GM19193 (cell line): ENCODE results near the gene SUGCT.

Experiments
- POLR2A ChIP-seq: IDR thresholded peaks from 4 replicates; pipeline ENCODE4 v1.6.1; 2011; ENCODE audit not compliant: insufficient read depth, insufficient read length; ENCODE audit errors: extremely low read depth

Gene SUGCT

GRCh38 chr7:40551685-40552576 is 417.1 kb downstream of the SUGCT start:
- no peak for TF ChIP-seq POLR2A

DNA sequence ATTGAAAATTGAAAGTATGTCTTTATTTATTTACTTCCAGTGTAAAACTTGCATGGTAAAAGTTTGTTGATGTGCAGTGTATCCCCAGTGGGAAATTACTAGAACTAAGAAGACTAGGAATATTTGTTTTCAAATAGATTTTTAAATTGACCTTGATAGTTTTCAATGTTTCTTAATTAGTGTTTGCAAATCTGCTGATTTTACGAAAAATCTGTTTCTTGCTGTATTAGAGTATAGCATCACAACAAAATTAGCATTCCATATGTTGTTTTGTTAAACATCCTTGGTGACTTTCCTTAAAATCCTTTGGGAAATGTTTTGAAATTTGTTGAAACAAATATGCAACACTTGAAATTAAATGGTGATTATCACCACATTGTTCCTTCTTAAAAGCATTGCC is 425.9 kb downstream of the SUGCT start:
- TF ChIP-seq POLR2A = no peak

DNA sequence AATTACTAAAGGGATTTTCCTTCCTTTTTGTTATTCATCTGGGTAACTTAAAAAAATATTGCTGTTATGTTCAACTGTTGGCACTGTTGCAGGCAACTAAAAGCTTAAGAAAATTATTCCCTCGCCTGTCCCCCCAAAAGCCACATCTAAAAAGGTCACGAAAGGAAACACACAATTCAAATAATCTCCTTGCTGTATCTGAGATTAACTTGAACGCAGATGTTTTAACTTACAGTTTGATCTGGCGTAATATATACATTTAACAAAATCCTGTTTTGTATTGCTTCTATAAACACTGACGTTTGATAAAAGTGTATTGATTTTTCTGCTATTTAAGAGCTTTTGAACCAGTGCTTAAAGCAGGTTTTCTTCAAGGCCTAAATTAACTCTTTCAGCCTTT is 432.1 kb downstream of the SUGCT start:
- no peak for TF ChIP-seq POLR2A

DNA sequence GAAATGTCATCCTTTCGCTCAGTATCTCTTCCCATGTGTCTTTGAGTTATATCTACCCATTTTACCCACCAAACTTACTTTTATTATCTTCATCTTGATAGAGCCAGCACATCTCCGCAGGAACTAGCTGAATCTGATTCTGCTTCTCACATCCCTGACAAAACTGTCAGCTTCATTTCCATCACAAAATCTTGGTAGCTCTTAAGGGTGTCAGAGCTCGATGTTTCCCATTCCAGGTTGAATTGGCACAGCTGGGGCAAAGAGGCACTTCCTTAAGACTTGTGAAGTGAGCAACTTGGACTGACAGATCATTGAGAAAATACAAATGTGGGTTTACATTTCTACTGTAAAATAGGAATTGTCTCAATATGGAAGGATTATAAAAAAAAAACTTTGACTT is 434.5 kb downstream of the SUGCT start:
- no peak for TF ChIP-seq POLR2A

DNA sequence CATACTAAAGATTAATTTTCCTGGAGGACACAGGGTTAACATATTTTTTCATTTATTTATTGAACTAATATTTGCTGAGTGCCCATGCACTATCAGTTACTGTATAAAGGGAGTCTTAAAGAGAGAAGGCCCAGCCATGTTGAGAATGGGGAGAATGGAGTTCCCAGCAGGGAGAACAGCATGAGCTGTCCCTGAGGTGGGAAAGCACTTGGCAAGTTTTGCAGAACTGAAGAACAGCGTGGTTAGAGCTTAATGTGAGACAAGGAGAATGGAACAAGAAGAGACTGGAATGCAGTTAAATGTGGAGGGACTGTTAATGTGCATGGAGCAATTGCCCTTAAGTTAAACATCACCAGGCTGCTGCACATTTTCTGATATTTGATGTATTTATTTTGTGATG is 435.4 kb downstream of the SUGCT start:
- no peak for TF ChIP-seq POLR2A

DNA sequence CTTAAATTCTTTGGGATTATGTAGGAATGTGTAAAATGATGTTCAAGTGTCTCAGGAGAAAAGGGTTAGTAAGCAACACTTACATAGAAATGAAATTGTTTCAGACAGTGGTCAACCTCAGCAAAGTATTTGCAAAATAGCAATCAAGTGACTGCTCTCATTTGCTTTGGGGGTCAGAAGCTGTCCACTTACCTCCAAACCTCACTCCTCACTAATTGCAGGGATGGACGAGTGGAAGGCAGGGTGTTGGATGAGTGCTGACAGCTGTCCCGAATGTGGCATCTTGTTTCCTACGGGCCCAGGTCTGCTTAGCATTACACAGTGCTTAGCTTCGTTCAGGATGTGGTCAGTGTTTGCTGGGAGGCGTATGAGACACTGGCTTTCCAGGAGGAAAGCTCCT is 437.0 kb downstream of the SUGCT start:
- TF ChIP-seq POLR2A = no peak

DNA sequence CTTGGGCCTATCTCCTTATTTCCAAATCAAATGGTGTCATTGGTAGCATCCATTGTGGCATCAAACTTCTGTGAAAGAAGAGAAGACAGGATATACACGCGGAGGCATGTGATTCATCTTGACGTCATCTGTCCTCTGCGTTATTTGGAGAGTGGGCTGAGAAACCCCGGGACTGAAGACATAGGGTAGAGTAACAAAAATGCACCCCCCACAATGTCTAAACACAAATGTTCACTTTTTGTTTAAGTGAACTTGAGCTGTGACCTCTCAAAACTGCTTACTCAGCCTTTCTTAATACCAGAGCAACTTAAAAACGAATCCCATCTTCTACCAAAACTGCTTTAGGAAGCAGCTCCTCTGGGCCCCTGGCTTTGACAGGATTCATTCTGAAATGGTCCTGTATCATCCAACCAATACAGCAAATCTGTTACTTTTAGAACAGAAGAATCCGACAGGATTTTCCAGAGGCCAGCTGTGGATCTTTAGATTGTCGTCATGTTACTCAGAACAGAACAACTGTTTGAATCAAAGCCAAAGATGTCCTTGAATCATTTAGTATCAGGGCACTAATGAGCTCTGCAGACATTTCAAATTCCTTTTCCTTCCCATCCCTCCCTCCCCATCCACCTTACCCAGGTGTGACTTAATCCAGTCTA is 438.1 kb downstream of the SUGCT start:
- no peak for TF ChIP-seq POLR2A

- TF ChIP-seq POLR2A = no peak
These were observed 444.6 kb downstream of the SUGCT start for GRCh38 chr7:40579401-40579800.

DNA sequence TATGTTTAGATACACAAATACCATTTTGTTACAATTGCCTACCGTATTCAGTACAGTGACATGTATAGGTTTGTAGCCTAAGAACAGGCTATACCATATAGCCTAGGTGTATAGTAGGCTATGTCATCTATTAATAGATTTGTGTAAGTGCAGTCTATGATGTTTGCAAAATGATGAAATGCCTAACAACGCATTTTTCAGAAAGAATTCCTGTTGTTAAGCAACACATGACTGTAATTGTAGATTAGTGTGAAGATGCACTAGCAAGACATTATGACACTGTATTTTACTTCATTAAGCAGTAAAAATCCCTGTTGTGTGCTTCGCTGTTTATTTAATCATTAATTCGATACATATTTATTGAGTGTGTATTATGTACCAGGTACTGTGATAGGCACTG is 446.0 kb downstream of the SUGCT start:
- no peak for TF ChIP-seq POLR2A

DNA sequence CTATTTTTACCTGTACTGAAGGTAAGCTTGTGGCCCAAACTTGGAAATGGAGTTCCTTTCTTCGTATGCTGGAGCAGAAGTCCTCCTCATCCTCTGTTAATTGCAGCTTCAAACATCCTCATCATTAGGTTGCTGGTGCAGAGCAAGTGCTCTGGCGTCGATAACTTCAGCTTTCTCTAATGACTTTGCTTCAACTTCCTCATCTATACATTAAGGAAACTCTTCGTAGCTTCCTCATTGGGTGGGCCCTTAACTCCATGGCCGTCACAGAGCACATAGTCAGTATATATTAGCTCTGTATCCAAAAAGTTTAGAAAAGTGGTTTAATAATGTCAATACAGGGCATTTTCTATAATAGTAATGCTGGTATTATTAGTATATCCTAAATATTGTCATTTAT is 447.7 kb downstream of the SUGCT start:
- no peak for TF ChIP-seq POLR2A

DNA sequence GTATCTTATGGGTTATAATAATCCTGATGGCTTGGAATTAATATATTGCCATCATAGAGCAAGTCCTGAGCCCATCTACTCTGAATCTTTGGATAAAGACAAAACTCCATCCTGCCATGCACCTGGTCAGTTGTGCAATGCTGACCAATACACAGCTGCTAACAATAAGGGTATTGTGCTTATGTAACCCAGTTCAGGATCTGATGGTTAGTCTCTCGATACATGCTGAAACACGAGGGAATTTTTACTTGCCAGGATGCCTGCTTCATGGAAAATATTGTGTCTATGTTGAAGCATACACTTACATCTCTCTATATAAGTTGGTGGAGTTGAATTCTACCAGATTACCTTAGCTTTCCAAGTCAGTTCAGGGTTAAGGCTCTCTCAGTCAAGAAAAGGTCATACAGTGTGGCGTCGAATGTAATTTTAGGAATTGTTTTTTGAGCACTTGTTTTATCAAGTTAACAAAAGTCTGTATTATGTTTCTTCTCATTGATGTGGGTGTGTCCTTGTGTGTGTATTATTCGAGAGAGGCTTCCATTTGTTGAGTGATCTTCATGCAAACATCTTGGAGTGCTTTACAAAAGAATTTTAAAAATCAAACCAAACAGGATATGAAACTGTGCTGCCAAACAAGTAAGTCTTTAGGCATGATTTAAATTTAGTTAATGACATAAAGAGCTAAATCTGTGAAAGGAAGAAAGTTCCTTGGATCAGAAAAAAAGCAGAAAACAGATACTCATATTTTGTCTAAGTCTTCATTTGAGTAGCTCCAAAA is 449.1 kb downstream of the SUGCT start:
- TF ChIP-seq POLR2A = no peak

DNA sequence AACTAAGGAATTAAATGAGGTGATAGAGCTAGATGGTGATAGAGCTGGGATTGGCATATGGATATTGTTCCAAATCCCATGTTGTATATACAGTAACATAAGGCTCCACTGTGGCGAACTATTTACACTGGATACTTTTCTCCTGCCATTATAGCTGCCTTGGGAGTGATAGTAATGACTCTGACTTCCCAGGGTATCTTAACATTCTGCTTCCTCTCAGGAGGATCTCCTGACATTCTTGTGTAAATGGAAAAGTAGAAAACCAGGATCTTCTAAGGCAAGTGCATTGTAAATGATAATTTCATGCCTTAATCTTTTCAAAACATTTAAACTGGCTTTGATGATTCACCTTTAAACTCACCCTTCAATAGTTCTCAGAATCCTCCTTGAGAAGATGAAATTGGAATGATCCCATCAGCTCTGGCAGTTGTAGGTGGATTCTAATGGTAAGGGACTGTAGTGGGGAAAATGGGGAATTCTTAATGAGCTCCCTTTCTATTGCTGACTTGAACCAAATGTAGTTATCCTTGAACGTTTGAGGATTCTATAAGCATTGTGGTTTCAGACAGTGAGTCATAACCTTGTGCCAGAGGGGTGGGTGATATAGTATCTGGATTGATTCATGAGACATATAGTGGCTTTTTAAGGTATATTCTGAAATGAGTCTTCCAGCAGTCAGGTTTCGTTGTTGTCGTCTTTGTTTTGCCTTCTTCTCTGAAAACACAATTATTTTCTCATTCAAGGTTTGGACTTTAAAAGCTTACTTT is 450.0 kb downstream of the SUGCT start:
- TF ChIP-seq POLR2A = no peak

DNA sequence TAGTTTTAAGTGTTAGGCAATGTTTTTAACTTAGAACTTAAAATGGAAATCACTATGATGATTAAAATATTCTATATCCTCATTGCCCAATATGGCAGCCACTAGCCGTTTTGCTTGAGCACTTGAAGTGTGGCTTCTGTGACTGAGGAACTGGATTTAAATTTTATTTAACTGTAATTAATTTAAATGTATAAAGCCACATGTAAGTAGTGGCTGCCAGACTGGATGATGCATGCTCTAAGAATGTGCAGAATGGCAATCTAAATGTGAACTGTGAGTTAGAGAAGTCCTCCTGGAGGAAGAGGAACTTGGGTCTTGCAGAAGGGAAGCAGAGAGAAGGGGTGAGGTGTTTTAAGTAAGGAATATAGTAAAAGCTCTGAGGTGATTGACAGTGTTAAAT is 451.4 kb downstream of the SUGCT start:
- no peak for TF ChIP-seq POLR2A

GRCh38 chr7:40587419-40587818 is 452.6 kb downstream of the SUGCT start:
- no peak for TF ChIP-seq POLR2A

GRCh38 chr7:40595129-40595528 is 460.3 kb downstream of the SUGCT start:
- no peak for TF ChIP-seq POLR2A
